Natural killer cell (primary cell): Measurements from ENCODE around the gene CACNA1S. TPM values are rescaled to one million over a fixed set of nuclear protein-coding genes. Genes with fewer than 3 reads are reported as not detected.

Source experiments
- ATAC-seq, 3 donors: fragments of 150-1000 bp in 2 of 3; fragments of 200-7000 bp in 1 of 3; cut with Tn5 transposase; 1 replicate in 1 of 3; 2 replicates in 2 of 3; pipeline ENCODE4 v1.10.0; 2021; ENCODE audit warnings: mild to moderate bottlenecking in 2 of 3, moderate library complexity in 2 of 3
- DNase-seq, 2 donors: peaks; one replicate each; pipeline versions ENCODE4 v3.0.0 to v3.0.0-alpha.2; 2013 to 2021; ENCODE audit warnings: mixed read lengths in 1 of 2
- H3K27ac ChIP-seq: one replicate; pipeline ENCODE4 v1.5.1; 2013; ENCODE audit warnings: mild to moderate bottlenecking, low read length
- H3K27me3 ChIP-seq: one replicate; pipeline ENCODE4 v1.6.1; 2013; ENCODE audit warnings: low read length; ENCODE audit not compliant: control insufficient read depth, insufficient read depth
- H3K36me3 ChIP-seq: one replicate; pipeline ENCODE4 v1.6.1; 2013; ENCODE audit warnings: low read length; ENCODE audit not compliant: control insufficient read depth, insufficient read depth
- H3K4me1 ChIP-seq: one replicate; pipeline ENCODE4 v1.6.1; 2013; ENCODE audit warnings: low read length; ENCODE audit not compliant: control insufficient read depth, insufficient read depth
- H3K4me3 ChIP-seq: one replicate; pipeline ENCODE4 v1.5.1; 2013; ENCODE audit warnings: low read length
- H3K9me3 ChIP-seq: one replicate; pipeline ENCODE4 v1.6.1; 2013; ENCODE audit warnings: low read length; ENCODE audit not compliant: control insufficient read depth, insufficient read depth
- H3K27ac Mint-ChIP-seq, 2 donors: one replicate each; pipeline ENCODE4 v1.8.0; 2022; ENCODE audit warnings: mild to moderate bottlenecking in 2 of 2, mixed read lengths in 2 of 2, moderate library complexity in 1 of 2
- H3K27me3 Mint-ChIP-seq, 2 donors: one replicate each; pipeline ENCODE4 v1.8.0; 2022; ENCODE audit warnings: low read depth in 2 of 2, mixed read lengths in 2 of 2
- H3K36me3 Mint-ChIP-seq: one replicate; pipeline ENCODE4 v1.8.0; 2022; ENCODE audit warnings: mixed read lengths
- H3K4me1 Mint-ChIP-seq, 2 donors: one replicate each; pipeline ENCODE4 v1.8.0; 2022; ENCODE audit warnings: mixed read lengths in 2 of 2
- H3K4me3 Mint-ChIP-seq: one replicate; pipeline ENCODE4 v1.8.0; 2022; ENCODE audit warnings: mild to moderate bottlenecking, moderate library complexity, mixed read lengths
- H3K9me3 Mint-ChIP-seq, 2 donors: one replicate each; pipeline ENCODE4 v1.8.0; 2022; ENCODE audit warnings: mixed read lengths in 2 of 2
- CTCF ChIP-seq: fragments of 200-600 bp; IDR thresholded peaks from one replicate; pipeline ENCODE4 v1.8.0; 2022; ENCODE audit warnings: antibody characterized with exemption
- WGBS: methylation state at CpG from one replicate; pipeline ENCODE4 v1.1.7; 2013; ENCODE audit warnings: missing lambda C conversion rate; ENCODE audit not compliant: insufficient coverage; 5-methylcytosine and 5-hydroxymethylcytosine counted together
- intact Hi-C: fragments of 100-400 bp; cut with micrococcal nuclease; formaldehyde crosslinking; loops from one replicate; pipeline ENCODE4 v1.14.2; 2022
- total RNA-seq, 4 donors: library from RNA; stranded (reverse); fragments of 120-200 nt in 1 of 4; gene quantifications; one replicate each; pipeline versions ENCODE4 v1.2.3 to v1.2.4, GENCODE V29; 2013 to 2022

CACNA1S gene
- total RNA-seq, 3 donors from 2014 or later (not counting 1 experiment from before 2014, with no cell fraction given), result not detected

DNA sequence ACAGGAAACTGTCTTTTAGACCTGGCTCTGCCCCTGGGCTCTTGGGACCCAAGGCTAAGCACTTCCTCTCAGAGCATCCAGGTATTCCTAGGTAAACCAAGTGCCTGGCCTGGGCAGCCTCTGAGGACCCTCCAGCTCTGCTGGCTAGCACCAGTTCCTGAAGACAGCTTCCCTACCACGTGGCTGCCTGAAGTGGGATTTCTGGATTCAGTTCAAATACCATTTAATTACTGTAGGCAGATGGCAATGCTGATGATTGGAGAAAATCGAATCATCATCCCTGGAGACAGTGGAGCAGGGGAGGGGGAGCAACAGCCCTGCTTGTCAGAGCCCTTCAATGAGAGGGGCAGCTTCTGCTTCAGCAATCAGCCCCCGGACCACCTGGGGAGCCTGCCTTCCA is 100.6 kb downstream of the CACNA1S start:
- H3K4me1 Mint-ChIP-seq, result peaks cover 55 to 56% of the 10 kb centered on the region in 2 donors
- ATAC-seq, result no peak
- peaks cover 13% of the 10 kb centered on the region for H3K36me3 ChIP-seq
- 82% methylated on average over 3 of the region's 3 CpGs for WGBS
- no peak for DNase-seq
- no peaks in the 10 kb centered on the region for H3K27me3 Mint-ChIP-seq
- no peak overlapping the region for H3K4me3 Mint-ChIP-seq
- no peak overlapping the region for H3K27ac ChIP-seq
- H3K36me3 Mint-ChIP-seq, result no peaks in the 10 kb centered on the region
- TF ChIP-seq CTCF, result no peak
- no peaks in the 10 kb centered on the region for H3K9me3 ChIP-seq
- intact Hi-C loops, result no loop called here
- peak overlapping the region; percentile 82 to 98 for H3K27ac Mint-ChIP-seq
- peaks cover 82% of the 10 kb centered on the region for H3K4me1 ChIP-seq
- no peaks in the 10 kb centered on the region for H3K9me3 Mint-ChIP-seq
- no peak overlapping the region for H3K4me3 ChIP-seq
- no peaks in the 10 kb centered on the region for H3K27me3 ChIP-seq

GRCh38 chr1:201009962-201010645 is 102.1 kb downstream of the CACNA1S start:
- no peak overlapping the region for H3K27ac ChIP-seq
- ATAC-seq, result no peak
- Mint-ChIP-seq H3K4me3 (no peak overlapping the region), H3K4me1 (peaks cover 42 to 47% of the 10 kb centered on the region in 2 donors), H3K9me3 (no peaks in the 10 kb centered on the region), H3K27me3 (no peaks in the 10 kb centered on the region), H3K36me3 (no peaks in the 10 kb centered on the region), H3K27ac (peak overlapping the region in 1 of 2 donors; percentile 52)
- 93% methylated on average over 10 of the region's 11 CpGs for WGBS
- intact Hi-C loops, result no loop called here
- no peaks in the 10 kb centered on the region for H3K9me3 ChIP-seq
- DNase-seq, result no peak
- no peak overlapping the region for H3K4me3 ChIP-seq
- peaks cover 28% of the 10 kb centered on the region for H3K36me3 ChIP-seq
- TF ChIP-seq CTCF, result no peak
- H3K4me1 ChIP-seq, result peaks cover 67% of the 10 kb centered on the region
- H3K27me3 ChIP-seq, result no peaks in the 10 kb centered on the region

- Histone ChIP-seq H3K27ac (no peak overlapping the region), H3K36me3 (peaks cover 40% of the 10 kb centered on the region), H3K4me1 (peaks cover 56% of the 10 kb centered on the region), H3K9me3 (no peaks in the 10 kb centered on the region), H3K27me3 (no peaks in the 10 kb centered on the region), H3K4me3 (no peak overlapping the region)
- Mint-ChIP-seq H3K27me3 (no peaks in the 10 kb centered on the region), H3K4me3 (no peak overlapping the region), H3K27ac (peak overlapping the region in 1 of 2 donors; percentile 52), H3K36me3 (no peaks in the 10 kb centered on the region), H3K9me3 (no peaks in the 10 kb centered on the region), H3K4me1 (peaks cover 29 to 38% of the 10 kb centered on the region in 2 donors)
- TF ChIP-seq CTCF, result no peak
- intact Hi-C loops, result no loop called here
- no peak for DNase-seq
- no peak for ATAC-seq
- WGBS, result 95% methylated on average over 22 of the region's 22 CpGs
These were observed 103.4 kb downstream of the CACNA1S start for GRCh38 chr1:201008666-201009360.
